Heart left ventricle (tissue), 16 donors: Measurements from ENCODE around the gene CNKSR3. TPM values are rescaled to one million over a fixed set of nuclear protein-coding genes. Genes with fewer than 3 reads are reported as not detected.
A peak's percentile ranks its signal among the peaks of the same experiment; 100 is the strongest.

ENCODE experiments used
- ATAC-seq, 4 donors: fragments of 200-7000 bp; cut with Tn5 transposase; one replicate each; pipeline ENCODE4 v1.9.1; 2020 to 2022; ENCODE audit warnings: moderate library complexity in 4 of 4, mild to moderate bottlenecking in 3 of 4, moderate number of reproducible peaks in 1 of 4
- DNase-seq, 5 donors: peaks; one replicate each; pipeline ENCODE4 v3.0.0-alpha.2; 2020
- H3K27ac ChIP-seq, 12 donors: fragments of 200-600 bp; sonication (generic) in 4 of 12; one replicate each; pipeline versions ENCODE4 v1.5.0 to v1.8.0; 2016 to 2022; ENCODE audit warnings: mild to moderate bottlenecking in 2 of 12
- H3K27me3 ChIP-seq, 9 donors: fragments of 200-600 bp; sonication (generic) in 2 of 9; one replicate each; pipeline versions ENCODE4 v1.5.1 to v1.8.0; 2016 to 2022; ENCODE audit warnings: mild to moderate bottlenecking in 3 of 9
- H3K36me3 ChIP-seq, 9 donors: fragments of 200-600 bp; sonication (generic) in 2 of 9; one replicate each; pipeline versions ENCODE4 v1.5.0 to v1.8.0; 2018 to 2022; ENCODE audit warnings: mild to moderate bottlenecking in 2 of 9
- H3K4me1 ChIP-seq, 12 donors: fragments of 200-600 bp; sonication (generic) in 4 of 12; one replicate each; pipeline versions ENCODE4 v1.5.0 to v1.8.0; 2016 to 2022; ENCODE audit warnings: mild to moderate bottlenecking in 3 of 12
- H3K4me3 ChIP-seq, 12 donors: fragments of 200-600 bp; sonication (generic) in 4 of 12; one replicate each; pipeline versions ENCODE4 v1.5.0 to v1.8.0; 2017 to 2022; ENCODE audit warnings: mild to moderate bottlenecking in 9 of 12, moderate library complexity in 4 of 12
- H3K9me3 ChIP-seq, 12 donors: fragments of 200-600 bp; sonication (generic) in 4 of 12; one replicate each; pipeline versions ENCODE4 v1.5.0 to v1.8.0; 2016 to 2022; ENCODE audit warnings: mild to moderate bottlenecking in 1 of 12
- POLR2A ChIP-seq, 2 donors: fragments of 450-650 bp; IDR thresholded peaks; one replicate each; pipeline ENCODE4 v1.6.1; 2017; ENCODE audit warnings: antibody characterized with exemption in 2 of 2, mild to moderate bottlenecking in 2 of 2, moderate library complexity in 2 of 2
- WGBS, 4 donors: extraction: QIAGEN DNeasy Blood & Tissue Kit in 2 of 4; methylation state at CpG; one replicate each; pipeline versions ENCODE4 v1.1.5 to v1.1.7; 2013 to 2018; 5-methylcytosine and 5-hydroxymethylcytosine counted together
- intact Hi-C, 10 donors: fragments of 100-400 bp; cut with DNase I; formaldehyde crosslinking; loops; one replicate each; pipeline versions ENCODE4 v1.11.1 to v1.14.2; 2022
- polyA plus RNA-seq, 2 donors: library from polyadenylated mRNA; stranded (reverse); fragments of 200-250 nt; gene quantifications; one replicate each; pipeline ENCODE4 v1.2.3, GENCODE V29; 2013
- total RNA-seq, 9 donors: library from RNA; depleted of rRNA in 2 of 9; stranded (reverse); fragments of >200 nt in 2 of 9; fragmentation: NEBNext Ultra II Directional in 3 of 9; extraction: Animal tissue kit (Norgen Biotek cat#: 25700) in 3 of 9; gene quantifications; one replicate each; pipeline versions ENCODE4 v1.1.0 to v1.2.4, GENCODE V29; 2016 to 2023
- TF ChIP-seq, protein P1 (sequence below), 12 donors: fragments of 200-600 bp; sonication (generic) in 4 of 12; IDR thresholded peaks; one replicate each; pipeline versions ENCODE4 v1.5.0 to v1.8.0; 2018 to 2022; ENCODE audit warnings: antibody characterized with exemption in 12 of 12, mild to moderate bottlenecking in 5 of 12
- donor health status: ischemic (EF 13 %, LVEDD 7.1; RV severe dilation, severe dysfunction).
- donor health status: healthy with polysubstance abuse.
- donor health status: DM: no; HTN: yes; CAD: no.
- donor health status: DM: no; HTN: no; CAD: no.
- donor health status: ischemic (EF 25% LVEDD 6.9; RV normal size, moderate dysfunction).
- donor health status: ischemic (EF 25% LVEDD 5.7; RV mildly dilated, moderate dysfunction).
- donor health status: healthy.
- donor health status: DM: yes; HTN: yes; CAD: no.
- donor health status: ischemic (EF 35%, LVEDD 5.7; RV mildly dilated, moderate dysfunction).
- donor health status: nonischemic (EF 11% LVEDD 7.7; RV severe dilation, severe dysfunction).
- donor health status: DM: yes; HTN: yes; CAD: no.
- donor health status: PGD.
- donor health status: ischemic (EF 29% LVEDD 5.4; RV normal size, mild dysfunction).
- donor health status: nonischemic (EF 23%, LVEDD 6.1; RV moderate dilation, normal function).

Gene CNKSR3
- total and polyA plus RNA-seq, 11 donors, result 5.9 to 30.7 (median 17.7) TPM

DNA sequence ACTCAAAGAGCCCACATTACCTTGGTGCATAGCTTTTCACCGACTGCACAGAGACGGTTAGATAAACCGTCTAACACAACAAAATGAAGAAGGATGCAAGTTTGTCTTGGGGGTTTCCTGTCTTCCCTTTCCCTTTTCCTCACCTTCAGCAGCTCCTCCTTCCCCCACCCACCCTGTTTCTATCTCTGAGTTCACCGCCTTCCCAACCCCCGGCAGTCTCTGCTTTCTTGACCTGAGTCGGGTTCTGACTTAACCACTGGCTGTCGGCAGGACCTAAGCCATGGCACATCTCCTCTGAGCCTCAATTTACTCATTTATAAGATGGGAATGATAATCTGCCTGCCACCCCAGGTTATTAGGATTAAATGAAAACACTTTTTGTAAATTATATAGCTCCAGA, 25.8 kb upstream of the CNKSR3 start:
- H3K4me3 ChIP-seq, result no peak overlapping the region
- 72 to 82% (median 80%) methylated on average over 7 of the region's 7 CpGs for WGBS, 4 donors
- no peaks in the 10 kb centered on the region for H3K36me3 ChIP-seq
- no peaks in the 10 kb centered on the region for H3K27me3 ChIP-seq
- ATAC-seq (no peak), DNase-seq (no peak)
- no peak for TF ChIP-seq POLR2A (IDR thresholded peaks at IDR 0.05)
- TF ChIP-seq, protein P1, sequence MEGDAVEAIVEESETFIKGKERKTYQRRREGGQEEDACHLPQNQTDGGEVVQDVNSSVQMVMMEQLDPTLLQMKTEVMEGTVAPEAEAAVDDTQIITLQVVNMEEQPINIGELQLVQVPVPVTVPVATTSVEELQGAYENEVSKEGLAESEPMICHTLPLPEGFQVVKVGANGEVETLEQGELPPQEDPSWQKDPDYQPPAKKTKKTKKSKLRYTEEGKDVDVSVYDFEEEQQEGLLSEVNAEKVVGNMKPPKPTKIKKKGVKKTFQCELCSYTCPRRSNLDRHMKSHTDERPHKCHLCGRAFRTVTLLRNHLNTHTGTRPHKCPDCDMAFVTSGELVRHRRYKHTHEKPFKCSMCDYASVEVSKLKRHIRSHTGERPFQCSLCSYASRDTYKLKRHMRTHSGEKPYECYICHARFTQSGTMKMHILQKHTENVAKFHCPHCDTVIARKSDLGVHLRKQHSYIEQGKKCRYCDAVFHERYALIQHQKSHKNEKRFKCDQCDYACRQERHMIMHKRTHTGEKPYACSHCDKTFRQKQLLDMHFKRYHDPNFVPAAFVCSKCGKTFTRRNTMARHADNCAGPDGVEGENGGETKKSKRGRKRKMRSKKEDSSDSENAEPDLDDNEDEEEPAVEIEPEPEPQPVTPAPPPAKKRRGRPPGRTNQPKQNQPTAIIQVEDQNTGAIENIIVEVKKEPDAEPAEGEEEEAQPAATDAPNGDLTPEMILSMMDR (IDR thresholded peaks at IDR 0.05), result no peak
- no peak overlapping the region for H3K27ac ChIP-seq
- no peaks in the 10 kb centered on the region for H3K4me1 ChIP-seq
- no peaks in the 10 kb centered on the region for H3K9me3 ChIP-seq
- intact Hi-C loops, result no loop called here

DNA sequence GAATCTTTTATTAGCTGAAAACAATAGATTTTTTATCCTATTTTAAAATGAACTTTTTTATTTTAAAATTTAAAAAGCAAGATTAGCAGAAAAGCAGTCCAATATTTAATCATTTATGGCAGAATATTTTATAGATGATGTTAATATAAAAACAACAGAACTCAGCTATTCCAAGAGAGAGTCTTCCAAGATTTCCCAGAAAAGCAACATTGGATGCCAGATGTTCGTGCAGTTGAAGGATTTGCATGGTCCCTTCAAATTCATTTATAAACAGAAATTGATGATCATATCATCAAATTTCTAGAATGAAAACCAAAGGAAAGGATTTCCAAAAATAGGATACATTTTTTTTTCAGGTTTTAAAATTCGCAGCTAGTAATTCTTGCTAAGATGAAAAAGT, 25.4 kb upstream of the CNKSR3 start:
- no peak for ATAC-seq
- TF ChIP-seq POLR2A (IDR thresholded peaks at IDR 0.05), result no peak
- TF ChIP-seq, protein P1 (IDR thresholded peaks at IDR 0.05), result no peak
- H3K4me1 ChIP-seq, result no peaks in the 10 kb centered on the region
- H3K4me3 ChIP-seq, result no peak overlapping the region
- H3K27me3 ChIP-seq, result no peaks in the 10 kb centered on the region
- H3K9me3 ChIP-seq, result no peaks in the 10 kb centered on the region
- H3K36me3 ChIP-seq, result no peaks in the 10 kb centered on the region
- 77 to 87% (median 81%) methylated on average over 2 of the region's 2 CpGs for WGBS, 4 donors
- intact Hi-C loops, result no loop called here
- no peak overlapping the region for H3K27ac ChIP-seq
- no peak for DNase-seq

DNA sequence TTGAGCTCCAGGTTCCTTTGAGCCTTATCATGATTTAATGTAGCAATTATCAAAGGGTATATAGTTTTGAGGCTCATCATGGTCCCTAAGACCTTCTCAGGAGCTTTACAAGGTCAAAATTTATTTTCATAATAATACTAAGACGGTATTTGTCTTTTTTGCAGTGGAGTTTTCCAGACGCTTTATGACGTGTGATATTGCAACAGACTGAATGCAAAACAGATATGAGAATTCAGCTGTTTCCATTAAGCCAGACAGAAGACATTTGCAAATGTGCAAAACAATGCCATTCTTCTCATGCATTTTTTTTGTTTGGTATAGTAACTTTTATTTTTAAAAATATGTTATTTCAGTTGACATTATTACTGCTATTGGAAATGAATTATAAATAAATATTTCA, 24.7 kb upstream of the CNKSR3 start:
- WGBS, 4 donors, result 81 to 85% (median 84%) methylated on average over 3 of the region's 3 CpGs
- Histone ChIP-seq H3K4me1 (no peaks in the 10 kb centered on the region), H3K27ac (no peak overlapping the region), H3K9me3 (no peaks in the 10 kb centered on the region), H3K4me3 (no peak overlapping the region), H3K27me3 (no peaks in the 10 kb centered on the region), H3K36me3 (no peaks in the 10 kb centered on the region)
- intact Hi-C loops, result no loop called here
- no peak for ATAC-seq
- TF ChIP-seq, protein P1 (IDR thresholded peaks at IDR 0.05), result no peak
- no peak for TF ChIP-seq POLR2A (IDR thresholded peaks at IDR 0.05)
- no peak for DNase-seq

DNA sequence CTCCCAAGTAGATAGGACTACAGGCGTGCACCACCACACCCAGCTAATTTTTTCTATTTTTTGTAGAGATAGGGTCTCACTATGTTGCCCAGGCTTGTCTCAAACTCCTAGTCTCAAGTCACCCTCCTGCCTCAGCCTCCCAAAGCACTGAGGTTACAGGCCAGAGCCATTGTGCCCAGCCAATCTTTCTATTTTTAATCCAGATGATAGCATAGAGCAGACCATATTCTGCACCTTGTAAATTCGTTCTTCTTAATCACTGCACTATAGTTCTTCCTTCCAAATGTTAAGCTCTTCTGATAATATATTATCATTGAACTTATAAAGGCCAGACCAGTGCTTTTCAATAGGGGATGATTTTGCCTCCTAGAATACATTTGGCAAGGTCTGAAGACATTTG, 24.0 kb upstream of the CNKSR3 start:
- H3K9me3 ChIP-seq, result no peaks in the 10 kb centered on the region
- no peaks in the 10 kb centered on the region for H3K36me3 ChIP-seq
- intact Hi-C loops, result no loop called here
- DNase-seq (no peak), ATAC-seq (peak in 2 of 4 donors; percentile 56 to 72)
- no peaks in the 10 kb centered on the region for H3K4me1 ChIP-seq
- H3K27me3 ChIP-seq, result no peaks in the 10 kb centered on the region
- TF ChIP-seq POLR2A (IDR thresholded peaks at IDR 0.05), result no peak
- TF ChIP-seq, protein P1 (IDR thresholded peaks at IDR 0.05), result no peak
- H3K27ac ChIP-seq, result no peak overlapping the region
- no peak overlapping the region for H3K4me3 ChIP-seq
- WGBS, 4 donors, result 66 to 82% (median 76%) methylated on average over 2 of the region's 2 CpGs
